GM21367 (cell line): ENCODE results near the gene PRPF31.
A peak's percentile ranks its signal among the peaks of the same experiment; 100 is the strongest.

Experiments used
- ATAC-seq: cut with Tn5 transposase; IDR thresholded peaks from one replicate; pipeline ENCODE4 v1.9.1; 2021; ENCODE audit not compliant: unreplicated experiment

The PRPF31 gene

DNA sequence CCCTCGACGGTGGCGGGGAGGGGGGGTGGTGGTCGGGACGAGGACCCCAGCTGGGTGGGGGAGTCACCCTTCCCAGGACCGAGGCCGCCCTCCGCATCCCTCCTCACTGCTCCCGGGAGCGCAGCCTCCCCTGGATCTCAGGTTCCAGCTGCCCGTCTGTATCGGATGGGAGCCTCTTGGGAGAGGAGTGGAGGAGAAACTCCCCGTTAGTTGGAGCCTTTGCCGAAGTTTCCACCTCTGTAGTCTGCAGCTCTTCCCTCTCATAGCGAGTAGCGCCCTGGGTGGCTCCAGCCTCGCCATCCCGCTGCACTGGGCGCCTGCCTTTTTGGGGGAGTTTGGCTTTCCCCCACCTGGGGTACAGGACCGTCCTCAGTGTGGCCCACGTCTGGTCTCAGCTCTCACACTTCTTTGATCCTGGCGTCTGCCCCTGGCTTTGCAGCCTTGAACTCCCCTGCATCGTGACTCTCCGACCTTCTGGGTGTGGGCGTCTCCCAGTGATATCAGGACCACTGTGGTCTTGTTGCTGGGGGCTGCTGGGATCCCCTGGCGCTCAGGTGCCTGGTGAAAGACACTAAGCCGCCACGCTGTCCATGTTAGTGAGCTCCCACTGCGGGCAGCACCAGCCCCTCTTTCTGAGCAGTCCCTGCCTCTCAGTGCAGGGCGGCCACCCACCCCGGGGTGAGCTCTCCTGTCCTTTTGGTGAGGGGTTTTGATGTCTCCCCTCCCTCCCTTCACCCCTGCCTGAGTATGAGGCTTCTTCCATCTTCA is 23.1 kb downstream of the PRPF31 start:
- ATAC-seq: no peak

GRCh38 chr19:54141356-54141755 is 25.8 kb downstream of the PRPF31 start:
- ATAC-seq: no peak

DNA sequence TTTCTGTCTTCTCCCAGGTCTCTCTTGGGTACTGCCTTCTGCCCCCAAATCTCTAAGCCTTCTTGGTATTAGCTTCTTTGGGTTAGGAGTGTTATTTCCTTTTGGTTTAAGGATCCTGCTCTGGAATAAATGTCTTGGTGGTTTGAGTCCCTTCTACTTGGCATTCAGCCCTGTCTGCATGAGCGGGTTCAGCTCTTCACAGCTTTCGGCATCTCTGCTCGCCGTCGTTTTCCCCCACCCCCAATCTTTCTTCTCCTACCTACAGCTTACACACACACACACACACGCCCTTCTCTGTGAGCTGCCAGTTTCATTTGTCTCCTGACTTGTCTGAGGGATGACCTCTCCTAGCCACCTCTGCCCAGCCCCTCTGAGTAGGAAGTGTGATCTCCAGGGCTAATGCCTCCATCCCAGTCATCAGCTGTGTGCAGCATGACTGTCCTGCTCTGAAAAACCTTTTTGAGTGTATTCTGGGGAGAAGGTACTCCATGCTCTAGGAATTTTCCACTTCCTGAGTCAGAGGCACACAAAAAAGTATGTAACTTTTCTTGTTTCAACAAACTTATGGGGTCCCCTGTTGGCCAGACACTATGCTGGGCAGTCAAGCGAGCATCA is 26.7 kb downstream of the PRPF31 start:
- no peak for ATAC-seq

DNA sequence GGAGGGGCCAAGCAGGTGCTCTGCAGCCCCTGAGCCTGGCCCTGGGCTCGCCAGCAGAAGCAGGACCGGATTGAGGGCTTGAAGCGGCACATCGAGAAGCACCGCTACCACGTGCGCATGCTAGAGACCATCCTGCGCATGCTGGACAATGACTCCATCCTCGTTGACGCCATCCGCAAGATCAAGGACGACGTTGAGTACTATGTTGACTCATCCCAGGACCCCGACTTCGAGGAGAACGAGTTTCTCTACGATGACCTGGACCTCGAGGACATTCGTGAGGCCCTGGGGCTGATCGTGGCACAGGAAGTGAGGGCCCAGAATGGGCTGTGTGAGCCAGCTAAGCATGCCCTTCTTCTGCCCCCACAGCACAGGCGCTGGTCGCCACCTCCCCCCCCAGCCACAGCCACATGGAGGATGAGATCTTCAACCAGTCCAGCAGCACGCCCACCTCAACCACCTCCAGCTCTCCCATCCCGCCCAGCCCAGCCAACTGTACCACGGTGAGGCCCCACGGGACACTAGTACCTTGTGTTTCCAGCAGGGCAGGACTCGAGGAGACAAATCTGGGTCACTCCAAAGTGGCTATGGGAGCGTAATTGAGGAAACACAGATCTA is 30.1 kb downstream of the PRPF31 start:
- ATAC-seq: no peak

DNA sequence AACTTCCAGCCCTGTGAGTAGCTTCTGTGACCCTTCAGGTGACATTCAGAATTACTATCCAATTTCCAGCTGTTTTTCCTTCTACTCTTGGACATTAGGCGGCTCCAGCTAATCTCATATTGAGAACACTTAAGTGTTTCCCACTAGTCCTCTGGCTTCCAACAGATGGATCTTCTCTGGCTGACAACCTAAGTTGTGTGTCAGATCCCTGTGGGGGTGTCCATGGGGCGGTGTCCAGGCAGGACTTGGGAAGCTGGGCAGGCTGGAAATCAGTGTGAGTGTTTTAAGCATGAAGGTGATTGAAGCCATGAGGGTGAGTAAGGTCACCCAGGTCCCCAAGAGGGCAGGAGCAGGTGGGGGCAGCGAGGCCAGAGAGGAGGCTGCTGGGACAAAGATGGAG is 32.1 kb downstream of the PRPF31 start:
- no peak for ATAC-seq

DNA sequence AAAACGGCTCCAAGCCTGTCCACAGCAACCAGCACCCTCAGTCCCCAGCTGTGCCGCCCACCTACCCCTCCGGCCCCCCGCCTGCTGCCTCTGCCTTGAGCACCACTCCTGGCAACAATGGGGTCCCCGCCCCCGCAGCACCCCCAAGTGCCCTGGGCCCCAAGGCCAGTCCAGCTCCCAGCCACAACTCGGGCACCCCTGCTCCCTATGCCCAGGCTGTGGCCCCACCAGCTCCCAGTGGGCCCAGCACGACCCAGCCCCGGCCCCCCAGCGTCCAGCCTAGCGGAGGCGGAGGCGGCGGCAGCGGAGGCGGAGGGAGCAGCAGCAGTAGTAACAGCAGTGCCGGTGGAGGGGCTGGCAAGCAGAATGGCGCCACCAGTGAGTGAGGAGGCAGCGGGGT is 32.6 kb downstream of the PRPF31 start:
- ATAC-seq: no peak

DNA sequence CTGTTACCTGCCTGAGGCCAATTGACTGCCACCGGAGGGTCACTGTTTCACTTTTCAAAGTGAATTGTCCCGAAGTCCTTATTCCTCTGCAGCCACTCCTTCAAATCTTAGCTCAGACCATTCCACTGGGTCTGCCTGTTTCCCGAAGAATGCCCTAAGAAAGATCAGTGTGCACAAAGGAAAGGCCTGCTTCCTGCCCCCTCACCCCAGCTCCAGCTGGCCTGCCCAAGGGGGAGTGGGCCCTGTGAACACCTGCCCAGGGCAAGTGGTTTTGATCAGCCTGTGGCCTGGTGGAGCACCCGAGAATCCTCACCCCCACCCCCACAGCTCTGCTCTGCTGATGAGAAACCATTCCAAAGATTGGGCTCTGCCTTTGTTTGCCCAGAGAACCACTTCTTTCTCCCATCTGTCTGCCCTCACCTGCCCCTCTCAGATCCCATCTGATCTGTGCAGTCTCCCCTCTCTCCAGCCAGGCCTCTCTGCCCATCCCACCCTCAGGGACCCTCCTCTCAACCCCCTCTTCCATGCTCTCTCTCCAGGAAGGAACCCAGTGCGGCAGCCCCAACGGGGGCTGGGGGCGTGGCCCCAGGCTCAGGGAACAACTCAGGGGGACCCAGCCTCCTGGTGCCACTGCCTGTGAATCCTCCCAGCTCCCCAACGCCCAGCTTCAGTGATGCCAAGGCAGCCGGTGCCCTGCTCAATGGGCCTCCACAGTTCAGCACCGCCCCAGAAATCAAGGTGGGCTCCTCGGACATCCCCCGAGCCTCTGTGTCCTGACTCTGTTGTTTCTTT is 33.7 kb downstream of the PRPF31 start:
- no peak for ATAC-seq

- no peak for ATAC-seq
Measured at GRCh38 chr19:54151362-54152035, 35.9 kb downstream of the PRPF31 start.

DNA sequence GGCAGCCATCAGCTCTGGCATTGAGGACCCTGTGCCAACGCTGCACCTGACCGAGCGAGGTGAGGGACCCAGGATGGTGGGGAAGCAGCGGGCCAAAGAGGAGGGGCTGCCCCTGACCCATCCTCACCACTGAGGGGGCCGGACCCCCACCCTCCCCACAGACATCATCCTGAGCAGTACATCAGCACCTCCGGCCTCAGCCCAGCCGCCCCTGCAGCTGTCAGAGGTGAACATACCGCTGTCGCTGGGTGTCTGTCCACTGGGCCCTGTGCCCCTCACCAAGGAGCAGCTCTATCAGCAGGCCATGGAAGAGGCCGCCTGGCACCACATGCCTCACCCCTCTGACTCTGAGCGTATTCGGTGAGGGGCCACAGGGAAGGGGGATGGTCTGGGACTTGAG is 36.7 kb downstream of the PRPF31 start:
- ATAC-seq: no peak

DNA sequence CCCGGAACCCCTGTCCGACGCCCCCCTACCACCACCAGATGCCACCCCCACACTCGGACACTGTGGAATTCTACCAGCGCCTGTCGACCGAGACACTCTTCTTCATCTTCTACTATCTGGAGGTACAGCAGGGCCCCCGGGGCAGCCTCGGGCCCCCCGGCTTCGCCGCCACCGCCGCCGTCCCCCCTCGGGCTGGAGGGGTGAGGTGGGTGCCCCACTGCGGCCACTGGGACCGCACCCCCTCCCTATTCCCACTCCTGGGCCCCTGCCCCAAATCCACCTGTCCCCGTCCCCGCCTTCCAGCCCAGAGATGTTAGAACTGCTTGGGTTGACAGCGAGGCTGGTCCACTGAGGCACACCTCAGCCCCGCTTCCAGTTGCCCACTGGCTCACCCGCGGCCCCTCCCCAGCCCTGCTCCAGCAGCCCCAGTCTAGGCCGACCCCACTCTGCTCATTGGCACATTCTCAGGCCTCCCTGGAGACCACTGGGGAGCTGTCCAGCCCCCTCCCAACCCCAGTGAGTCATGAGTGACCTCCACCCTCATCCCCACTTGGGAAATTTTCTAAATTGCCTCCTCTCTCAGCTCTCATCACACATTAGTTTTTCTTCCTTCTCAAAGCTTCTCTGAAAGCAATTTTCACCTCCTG is 37.4 kb downstream of the PRPF31 start:
- ATAC-seq: no peak

GRCh38 chr19:54153731-54154326 is 38.3 kb downstream of the PRPF31 start:
- ATAC-seq: no peak

- no peak for ATAC-seq
Measured at GRCh38 chr19:54154603-54155345, 39.2 kb downstream of the PRPF31 start.

DNA sequence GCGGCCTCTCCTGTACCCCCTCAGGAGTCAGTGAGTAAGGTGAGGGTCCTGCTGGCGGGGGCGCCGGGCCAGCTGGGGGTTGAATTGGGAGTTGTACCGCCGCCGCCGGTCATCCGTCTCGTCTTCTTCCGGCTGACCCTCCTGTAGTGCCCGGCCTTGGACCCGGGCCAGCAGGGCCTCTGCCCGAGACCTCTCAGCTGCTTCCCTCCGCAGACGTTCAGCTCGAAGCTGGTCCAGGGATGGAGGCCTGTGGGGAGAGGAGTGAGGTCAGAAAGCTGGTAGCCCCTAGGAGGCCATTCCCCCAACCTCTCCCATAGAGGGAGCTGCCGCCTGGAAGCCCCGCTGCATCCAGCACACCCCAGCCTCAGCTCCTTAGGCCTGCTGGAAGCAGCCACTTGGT is 40.1 kb downstream of the PRPF31 start:
- no peak for ATAC-seq

GRCh38 chr19:54156490-54156889 is 40.9 kb downstream of the PRPF31 start:
- no peak for ATAC-seq

- no peak for ATAC-seq
Measured at GRCh38 chr19:54156953-54157352, 41.4 kb downstream of the PRPF31 start.

DNA sequence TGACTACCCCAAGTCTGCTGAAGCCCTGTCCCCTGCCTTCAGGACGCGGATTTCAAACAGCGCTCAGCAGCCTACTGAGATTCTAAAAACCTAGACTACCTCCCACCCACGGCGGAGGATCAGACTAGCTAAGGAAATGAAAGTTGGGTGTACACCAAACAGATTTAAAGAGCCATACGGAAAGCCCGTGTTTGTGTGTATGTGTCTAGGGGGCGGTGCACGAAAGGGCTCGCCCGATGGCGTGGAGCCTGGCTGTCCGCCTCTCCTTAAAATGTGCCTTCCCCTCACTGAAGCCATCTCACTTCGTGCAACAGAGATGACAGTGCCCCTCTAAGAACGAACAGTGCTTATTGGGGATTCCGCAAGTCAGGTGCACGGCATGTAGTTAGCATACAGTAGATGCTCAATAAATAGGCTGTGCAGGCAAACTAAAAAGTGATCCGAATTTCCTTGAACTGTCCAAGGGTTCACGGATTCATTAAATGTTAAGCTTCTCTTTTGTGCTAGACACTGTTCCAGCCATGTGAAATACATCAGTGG is 43.3 kb downstream of the PRPF31 start:
- ATAC-seq: no peak

- peak; percentile 78 for ATAC-seq
Measured at GRCh38 chr19:54159352-54160181, 44.0 kb downstream of the PRPF31 start, which contains the start of gene LENG1. TSS of gene LENG1 (minus strand) at chr19:54159721. CDS start at chr19:54159695, 26 bp downstream.

DNA sequence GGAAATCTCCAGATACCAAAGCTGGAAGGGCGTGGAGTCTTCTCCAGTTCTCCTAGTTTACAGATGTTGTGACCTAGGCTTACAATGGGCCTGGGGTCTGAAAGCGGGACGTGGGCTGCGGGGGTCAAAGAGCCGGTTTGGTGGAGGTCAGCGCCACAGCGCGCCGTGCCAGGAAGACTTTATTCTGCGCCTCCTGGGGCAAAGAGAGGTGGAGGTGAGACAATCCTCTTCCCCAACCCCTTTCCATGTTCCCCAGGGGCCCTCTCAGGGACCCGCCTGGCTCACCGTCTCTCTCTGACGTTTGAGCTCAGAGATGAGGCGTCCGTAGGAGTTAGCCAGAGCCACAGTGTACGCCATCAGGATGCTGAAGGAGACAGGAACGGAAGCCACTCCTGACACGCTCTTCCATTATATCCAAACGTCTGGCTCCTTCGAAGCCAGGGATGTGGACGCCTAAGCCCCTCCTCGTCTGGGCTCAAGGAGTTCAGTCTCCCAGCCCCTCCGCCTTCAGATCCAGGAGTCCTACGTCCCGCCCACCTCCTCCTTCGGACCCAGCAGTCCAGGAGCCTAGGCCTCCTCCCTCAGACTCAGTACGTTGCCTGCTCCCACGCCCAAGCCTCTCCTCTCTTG is 44.7 kb downstream of the PRPF31 start:
- ATAC-seq: no peak
